ENCODE measurements around the gene HIC2. TPM values are rescaled to one million over a fixed set of nuclear protein-coding genes. Genes with fewer than 3 reads are reported as not detected.
"Not testable (repeated sequence)": the region's sequence is repeated elsewhere in the genome, so short reads cannot be mapped to it uniquely, and the experiment has no call there.

Gene HIC2, protein sequence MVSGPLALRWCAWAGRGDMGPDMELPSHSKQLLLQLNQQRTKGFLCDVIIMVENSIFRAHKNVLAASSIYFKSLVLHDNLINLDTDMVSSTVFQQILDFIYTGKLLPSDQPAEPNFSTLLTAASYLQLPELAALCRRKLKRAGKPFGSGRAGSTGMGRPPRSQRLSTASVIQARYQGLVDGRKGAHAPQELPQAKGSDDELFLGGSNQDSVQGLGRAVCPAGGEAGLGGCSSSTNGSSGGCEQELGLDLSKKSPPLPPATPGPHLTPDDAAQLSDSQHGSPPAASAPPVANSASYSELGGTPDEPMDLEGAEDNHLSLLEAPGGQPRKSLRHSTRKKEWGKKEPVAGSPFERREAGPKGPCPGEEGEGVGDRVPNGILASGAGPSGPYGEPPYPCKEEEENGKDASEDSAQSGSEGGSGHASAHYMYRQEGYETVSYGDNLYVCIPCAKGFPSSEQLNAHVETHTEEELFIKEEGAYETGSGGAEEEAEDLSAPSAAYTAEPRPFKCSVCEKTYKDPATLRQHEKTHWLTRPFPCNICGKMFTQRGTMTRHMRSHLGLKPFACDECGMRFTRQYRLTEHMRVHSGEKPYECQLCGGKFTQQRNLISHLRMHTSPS
- total RNA-seq (2014; rRNA removed; shearing (Covaris generic); ENCODE audit: low replicate concordance), result 0.99 and 1.2 TPM in 2 replicates

DNA sequence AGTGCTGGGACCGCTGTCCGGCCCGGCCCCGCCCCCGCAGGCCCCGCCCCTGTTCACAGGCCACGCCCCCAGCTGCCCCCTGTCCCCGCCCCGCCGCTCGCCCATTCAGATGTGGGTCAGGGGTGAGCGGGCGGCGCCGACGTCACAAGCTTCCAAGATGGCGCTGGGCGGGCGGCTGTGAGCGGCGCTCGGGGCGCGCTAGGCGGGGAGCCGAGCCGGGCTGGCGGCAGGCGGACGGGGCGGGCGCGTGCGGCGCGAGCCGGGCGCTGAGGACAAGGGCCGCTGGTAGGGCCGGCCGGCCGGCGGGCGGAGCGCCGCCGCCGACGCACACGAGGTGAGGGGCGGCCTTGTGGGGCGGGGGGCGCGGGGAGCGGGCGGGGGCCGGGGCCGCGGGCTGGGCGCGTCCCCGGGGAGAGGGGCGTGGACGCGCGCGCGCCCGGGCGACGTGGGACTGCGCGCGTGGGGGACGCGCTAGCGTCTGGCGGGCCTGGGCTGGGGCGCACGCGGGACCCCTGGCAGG is at the start of gene HIC2:
Gene HIC2 (plus strand): TSS at position 145 of the 520 bp plus-strand sequence. CDS start 25,461 bp downstream, outside the sequence.
- not testable (repeated sequence) for DNase-seq, H3K9me3 ChIP-seq, H3K36me3 ChIP-seq, H3K27me3 ChIP-seq
- H3K4me3 ChIP-seq, result peak within 1 kb of the TSS; percentile 34

DNA sequence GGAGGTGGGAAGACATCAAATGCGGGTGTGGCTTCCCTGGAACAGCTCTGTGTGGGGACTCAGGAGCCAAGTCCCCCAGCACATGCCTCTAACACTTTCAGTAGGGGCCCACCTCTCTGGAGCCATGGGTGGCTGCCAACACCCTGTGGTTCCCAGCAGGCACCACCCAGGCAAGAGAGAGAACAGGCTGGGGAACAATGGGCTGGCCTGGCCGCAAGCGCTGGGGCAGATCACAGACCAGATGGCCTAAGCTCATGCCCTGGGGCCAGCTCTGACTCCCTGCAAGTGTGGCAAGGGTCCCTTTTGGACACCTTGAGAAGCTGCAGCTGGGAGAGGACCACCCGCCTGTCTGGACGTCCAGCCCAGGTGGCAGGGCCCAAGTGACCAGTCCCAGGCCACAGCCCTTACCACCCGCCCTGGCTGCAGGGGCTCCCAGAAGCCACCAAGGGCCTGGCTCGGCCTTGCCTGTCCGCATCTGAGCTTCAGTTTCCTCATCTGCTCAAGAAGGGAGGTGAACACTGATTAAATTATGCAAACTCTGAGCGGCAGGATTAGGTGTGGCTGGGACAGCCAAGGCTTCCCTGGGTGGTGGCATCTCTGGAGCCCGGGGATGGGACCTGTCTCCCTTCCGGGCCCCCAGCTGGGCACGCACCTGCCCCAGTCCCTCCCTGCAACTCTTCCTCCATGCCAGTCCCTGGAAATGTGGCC is 48.4 kb upstream of the HIC2 start:
- DNase-seq, H3K4me3 ChIP-seq, H3K27me3 ChIP-seq, H3K9me3 ChIP-seq, H3K36me3 ChIP-seq: not testable (repeated sequence)

DNA sequence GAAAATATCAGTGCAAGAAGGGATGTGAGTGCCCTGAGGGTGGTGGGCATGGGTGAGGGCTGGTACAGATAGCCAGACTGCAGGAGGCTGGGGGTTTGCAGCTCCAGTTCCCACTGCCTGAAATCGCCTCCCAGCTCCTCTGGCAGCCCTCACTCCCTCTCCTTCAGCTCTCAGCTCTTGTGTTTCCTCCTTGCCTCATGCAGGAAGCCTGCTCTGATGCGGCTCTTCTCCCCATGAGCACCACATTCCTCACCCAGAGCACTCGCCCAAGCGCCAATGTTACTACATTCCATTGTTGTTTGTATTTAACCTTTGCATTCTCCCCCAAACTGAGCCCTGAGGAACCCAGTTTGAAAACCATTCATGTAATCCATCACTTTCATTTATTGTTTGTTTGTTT is 41.3 kb upstream of the HIC2 start:
- not testable (repeated sequence) for H3K36me3 ChIP-seq, H3K9me3 ChIP-seq

DNA sequence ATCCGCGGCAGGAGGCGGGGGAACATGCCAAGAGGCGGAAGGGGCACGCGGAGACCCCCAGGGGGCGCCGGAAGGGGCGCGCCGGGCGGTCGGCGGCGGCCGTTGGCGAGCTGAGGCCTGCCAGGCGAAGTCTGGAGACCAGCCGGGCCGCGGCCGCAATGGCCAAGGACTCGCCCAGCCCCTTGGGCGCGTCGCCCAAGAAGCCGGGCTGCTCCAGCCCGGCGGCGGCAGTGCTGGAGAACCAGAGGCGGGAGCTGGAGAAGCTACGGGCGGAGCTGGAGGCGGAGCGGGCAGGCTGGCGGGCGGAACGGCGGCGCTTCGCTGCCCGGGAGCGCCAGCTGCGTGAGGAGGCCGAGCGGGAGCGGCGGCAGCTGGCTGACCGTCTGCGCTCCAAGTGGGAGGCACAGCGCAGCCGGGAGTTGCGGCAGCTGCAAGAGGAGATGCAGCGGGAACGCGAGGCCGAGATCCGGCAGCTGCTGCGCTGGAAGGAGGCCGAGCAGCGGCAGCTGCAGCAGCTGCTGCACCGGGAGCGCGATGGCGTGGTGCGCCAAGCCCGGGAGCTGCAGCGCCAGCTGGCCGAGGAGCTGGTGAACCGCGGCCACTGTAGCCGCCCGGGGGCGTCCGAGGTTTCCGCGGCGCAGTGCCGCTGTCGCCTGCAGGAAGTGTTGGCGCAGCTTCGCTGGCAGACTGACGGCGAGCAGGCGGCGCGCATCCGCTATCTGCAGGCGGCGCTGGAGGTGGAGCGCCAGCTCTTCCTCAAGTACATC is 33.3 kb upstream of the HIC2 start, which contains the start of gene RIMBP3B:
Gene RIMBP3B (plus strand): TSS at position 51 of the 767 bp plus-strand sequence. CDS start 108 bp downstream, at position 159.
- not testable (repeated sequence) for H3K9me3 ChIP-seq, H3K36me3 ChIP-seq, DNase-seq

More for the DNA sequence above, 41.3 kb upstream of the HIC2 start:
- DNase-seq, H3K4me3 ChIP-seq, H3K27me3 ChIP-seq: not testable (repeated sequence)

DNA sequence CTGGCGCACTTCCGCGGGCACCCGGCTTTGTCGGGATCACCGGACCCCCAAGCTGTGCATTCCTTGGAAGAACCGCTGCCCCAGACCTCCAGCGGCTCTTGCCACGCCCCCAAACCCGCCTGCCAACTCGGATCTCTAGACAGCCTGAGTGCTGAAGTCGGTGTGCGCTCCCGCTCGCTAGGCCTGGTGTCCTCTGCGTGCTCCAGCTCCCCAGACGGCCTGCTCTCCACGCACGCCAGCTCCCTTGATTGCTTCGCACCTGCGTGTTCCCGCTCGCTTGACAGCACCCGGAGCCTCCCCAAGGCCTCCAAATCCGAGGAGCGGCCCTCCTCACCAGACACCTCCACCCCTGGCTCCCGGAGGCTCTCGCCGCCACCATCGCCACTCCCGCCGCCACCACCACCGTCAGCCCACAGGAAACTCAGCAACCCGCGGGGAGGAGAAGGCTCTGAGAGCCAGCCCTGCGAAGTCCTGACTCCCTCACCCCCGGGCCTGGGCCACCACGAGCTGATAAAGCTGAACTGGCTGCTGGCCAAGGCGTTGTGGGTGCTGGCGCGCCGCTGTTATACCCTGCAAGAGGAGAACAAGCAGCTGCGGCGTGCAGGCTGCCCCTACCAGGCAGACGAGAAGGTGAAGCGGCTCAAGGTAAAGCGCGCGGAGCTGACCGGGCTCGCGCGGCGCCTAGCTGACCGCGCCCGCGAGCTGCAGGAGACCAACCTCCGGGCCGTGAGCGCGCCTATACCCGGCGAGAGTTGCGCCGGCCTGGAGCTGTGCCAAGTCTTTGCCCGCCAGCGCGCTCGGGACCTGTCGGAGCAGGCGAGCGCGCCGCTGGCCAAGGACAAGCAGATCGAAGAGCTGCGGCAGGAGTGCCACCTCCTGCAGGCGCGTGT is 32.5 kb upstream of the HIC2 start:
- not testable (repeated sequence) for H3K36me3 ChIP-seq, H3K9me3 ChIP-seq, DNase-seq, H3K27me3 ChIP-seq, H3K4me3 ChIP-seq

More for the DNA sequence above, 33.3 kb upstream of the HIC2 start, which contains the start of gene RIMBP3B:
- H3K4me3 ChIP-seq, H3K27me3 ChIP-seq: not testable (repeated sequence)

DNA sequence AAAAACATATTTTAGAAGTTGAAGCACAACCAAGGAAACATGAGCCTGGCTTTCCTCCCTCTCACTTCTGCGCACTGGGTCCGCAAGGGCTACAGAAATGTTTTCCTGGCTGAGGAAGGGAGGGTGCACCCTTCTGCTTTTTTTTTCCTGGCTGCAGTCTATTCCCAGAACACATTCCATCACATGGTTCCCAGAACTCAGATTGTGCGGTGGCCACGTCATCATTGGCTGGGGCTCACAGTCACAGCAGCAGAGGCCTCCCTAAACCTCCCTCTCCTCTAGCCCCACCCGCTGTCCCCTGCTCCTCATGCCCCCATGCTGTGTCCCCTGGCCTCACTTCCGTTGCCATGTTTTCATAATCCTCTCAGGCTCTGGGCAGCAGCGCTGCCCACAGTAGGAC is 27.7 kb upstream of the HIC2 start:
- not testable (repeated sequence) for H3K27me3 ChIP-seq, DNase-seq, H3K9me3 ChIP-seq, H3K4me3 ChIP-seq, H3K36me3 ChIP-seq

DNA sequence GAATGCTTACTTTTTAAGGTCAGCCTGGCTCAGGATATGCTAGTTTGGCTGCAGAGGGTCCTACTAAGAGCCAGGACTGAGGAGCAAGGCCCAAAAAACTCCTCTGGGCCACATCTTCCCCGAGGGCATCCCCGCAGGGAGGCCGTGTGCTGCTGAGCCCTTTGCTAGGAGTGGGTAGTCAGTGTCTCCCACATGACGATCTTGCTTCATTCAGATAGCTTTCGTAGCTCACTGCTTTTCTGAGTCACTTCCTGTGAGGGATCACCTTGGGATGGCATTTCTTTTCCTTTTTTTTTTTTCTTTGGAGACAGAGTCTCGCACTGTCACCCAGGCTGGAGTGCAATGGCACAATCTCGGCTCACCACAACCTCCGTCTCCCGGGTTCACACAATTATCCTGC is 27.2 kb upstream of the HIC2 start:
- not testable (repeated sequence) for H3K36me3 ChIP-seq, H3K27me3 ChIP-seq, DNase-seq, H3K4me3 ChIP-seq, H3K9me3 ChIP-seq

DNA sequence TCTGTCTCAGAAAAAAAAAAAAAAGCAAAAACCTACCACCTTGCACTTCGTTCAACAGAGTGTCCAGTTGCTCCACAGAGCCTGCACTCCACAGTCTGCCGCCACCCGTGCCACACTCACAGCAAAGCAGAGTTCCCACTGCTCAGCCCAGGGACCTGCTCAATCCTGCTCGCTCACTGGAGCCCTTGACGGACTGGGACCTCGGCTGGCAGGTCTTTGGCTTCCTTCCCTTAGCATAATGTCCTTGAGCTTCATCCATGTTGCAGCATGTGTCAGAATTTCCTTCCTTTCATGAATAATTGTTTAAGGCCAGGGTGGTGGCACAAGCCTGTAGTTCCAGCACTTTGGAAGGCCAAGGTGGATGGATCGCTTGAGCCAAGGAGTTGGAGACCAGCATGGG is 22.6 kb upstream of the HIC2 start:
- H3K36me3 ChIP-seq, H3K4me3 ChIP-seq, H3K27me3 ChIP-seq, DNase-seq, H3K9me3 ChIP-seq: not testable (repeated sequence)

DNA sequence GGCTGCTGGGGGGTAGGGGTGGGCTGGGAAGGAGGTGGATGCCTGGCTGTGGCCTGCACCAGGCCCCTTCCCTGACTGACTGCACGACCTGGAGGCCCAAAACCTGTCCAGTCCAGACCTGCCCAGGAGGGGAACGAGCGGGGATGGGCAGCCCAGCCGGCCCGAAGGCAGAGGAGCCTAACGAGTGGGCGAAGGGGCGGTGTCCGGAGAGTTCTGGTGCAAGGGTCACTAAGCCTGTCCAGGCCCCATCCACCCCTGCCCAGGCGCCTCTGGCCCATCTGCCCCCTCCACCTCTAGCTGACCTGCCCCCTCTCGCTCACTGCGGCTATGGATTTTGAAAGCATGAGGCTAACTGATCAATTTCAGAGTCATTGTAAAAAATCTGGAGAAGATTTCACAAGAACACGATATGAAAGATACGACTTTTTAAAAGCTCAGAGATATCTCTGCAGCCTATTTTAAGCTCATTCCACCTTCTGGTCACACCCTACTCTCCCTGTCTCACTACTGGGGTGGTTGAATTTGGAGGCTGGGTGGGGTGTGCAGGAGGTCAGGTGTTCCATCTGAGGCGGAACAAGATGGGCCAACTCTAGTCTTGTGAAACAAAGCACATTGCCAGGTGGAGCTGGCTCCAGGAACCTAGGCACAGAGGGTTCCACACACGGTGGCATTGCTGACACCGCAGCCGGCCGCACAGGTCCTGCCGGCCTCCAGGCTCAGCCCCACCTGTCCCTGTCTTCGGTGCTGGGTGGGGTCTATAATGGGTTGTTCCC is 15.8 kb upstream of the HIC2 start:
- not testable (repeated sequence) for H3K36me3 ChIP-seq

DNA sequence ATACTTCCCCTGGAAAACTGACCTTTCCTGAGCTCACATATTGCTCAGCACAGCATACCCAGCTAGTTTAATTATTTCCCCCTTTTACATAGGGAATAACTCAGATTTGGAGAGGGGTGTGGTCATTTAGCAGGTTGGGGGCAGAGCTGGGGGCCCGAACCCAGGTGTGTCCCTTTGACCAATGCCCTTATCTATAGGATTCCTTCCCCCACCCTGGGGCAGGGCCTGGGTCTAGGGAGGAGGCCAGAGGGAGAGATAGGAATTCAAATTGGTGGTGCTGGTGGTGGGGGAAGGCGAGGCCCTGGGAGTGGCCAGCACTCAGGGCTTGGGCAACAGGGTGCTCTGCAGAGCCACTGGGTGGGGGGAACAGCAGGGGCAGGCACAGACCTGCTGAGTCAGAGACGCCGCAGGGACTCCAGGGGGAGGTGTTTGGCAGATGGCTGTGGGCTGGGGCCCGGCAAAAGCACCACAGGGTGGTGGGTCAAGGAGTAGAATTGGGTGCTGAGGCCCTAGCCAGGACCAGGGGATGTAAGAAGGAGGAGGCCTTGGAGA is 14.3 kb upstream of the HIC2 start:
- DNase-seq, H3K36me3 ChIP-seq, H3K27me3 ChIP-seq, H3K9me3 ChIP-seq, H3K4me3 ChIP-seq: not testable (repeated sequence)

More for the DNA sequence above, 15.8 kb upstream of the HIC2 start:
- not testable (repeated sequence) for H3K4me3 ChIP-seq, H3K27me3 ChIP-seq, H3K9me3 ChIP-seq, DNase-seq

DNA sequence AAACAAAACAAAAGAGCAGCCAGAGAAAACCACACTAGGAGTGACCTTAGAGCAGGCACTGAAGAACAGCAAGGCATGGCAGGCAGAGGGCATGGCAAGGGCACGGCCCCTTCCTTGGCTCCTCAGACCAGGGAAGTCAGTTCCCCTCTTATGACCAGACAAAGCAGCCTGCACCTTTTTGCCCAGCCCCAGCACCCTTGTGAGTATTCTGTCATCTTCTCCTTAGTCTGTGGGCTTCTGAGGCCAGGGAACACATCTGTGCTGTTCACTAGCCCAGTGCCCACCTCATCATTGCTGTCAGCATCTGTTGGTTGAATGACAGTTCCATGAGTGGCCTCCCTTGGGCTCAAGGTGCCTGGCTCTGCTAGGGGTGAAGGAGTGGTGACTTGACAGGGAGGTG is 10.0 kb upstream of the HIC2 start:
- not testable (repeated sequence) for H3K36me3 ChIP-seq, H3K9me3 ChIP-seq, H3K27me3 ChIP-seq, DNase-seq, H3K4me3 ChIP-seq

DNA sequence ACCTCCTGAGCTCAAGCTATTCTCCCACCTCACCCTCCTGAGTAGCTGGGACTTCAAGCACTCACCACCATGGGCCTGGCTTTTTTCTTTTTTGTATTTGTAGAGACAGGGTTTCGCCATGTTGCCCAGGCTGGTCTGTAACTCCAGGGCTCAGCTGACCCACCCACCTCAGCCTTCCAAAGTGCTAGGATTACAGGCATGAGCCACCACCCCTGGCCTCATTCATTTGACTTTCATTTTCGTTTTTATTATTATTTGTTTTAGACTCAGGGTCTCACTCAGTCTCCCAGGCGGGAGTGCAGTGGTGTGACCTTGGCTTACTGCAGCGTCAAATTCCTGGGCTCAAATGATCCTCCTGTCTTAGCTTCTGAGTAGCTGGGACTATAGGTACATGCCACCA is 9.4 kb upstream of the HIC2 start:
- H3K4me3 ChIP-seq, H3K9me3 ChIP-seq, H3K27me3 ChIP-seq, H3K36me3 ChIP-seq, DNase-seq: not testable (repeated sequence)

DNA sequence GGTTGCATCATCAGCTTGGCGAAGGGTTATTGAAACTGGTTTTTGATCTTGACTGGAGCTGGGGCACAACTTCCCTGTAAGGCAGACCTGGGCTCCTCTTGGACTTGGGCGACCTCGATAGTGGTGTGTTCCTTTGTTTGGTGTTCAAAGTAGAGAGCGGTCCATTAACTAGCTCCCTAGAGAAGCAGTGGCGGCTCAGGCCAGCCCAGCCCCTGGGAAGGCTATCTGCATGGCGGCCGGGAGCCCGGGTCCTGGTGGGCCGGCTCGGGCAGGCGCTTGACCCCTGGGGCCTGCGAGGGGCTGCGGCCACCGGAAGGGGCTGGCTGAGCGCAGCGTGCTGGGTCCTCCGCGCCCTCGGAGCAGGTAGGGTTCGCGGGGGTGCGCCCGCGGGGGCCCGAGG is 796 bp upstream of the HIC2 start:
- not testable (repeated sequence) for H3K36me3 ChIP-seq, DNase-seq, H3K4me3 ChIP-seq, H3K27me3 ChIP-seq, H3K9me3 ChIP-seq

DNA sequence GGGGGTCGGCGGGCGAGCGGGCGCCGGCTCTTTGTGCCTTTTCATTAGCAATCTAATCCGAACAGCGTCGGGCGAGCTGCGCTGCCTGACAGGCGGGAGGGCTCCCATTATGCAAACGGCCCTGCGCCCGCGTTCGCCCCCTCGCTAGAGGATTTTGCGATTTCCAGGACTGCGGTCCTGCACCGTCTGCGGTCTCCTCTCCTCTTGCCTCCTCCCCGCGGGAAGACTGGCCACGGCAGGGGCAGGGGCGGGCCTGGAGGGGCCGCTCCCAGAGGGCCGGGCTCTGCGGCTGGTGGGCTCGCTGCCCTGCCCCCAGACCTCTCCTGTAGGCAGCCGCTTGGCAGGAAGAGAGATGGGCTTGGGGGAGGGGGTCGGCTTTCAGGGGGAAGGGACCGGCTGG is 682 bp downstream of the HIC2 start:
- DNase-seq, result peak; percentile 9
- not testable (repeated sequence) for H3K36me3 ChIP-seq, H3K9me3 ChIP-seq, H3K27me3 ChIP-seq
- peak overlapping the region; percentile 34 for H3K4me3 ChIP-seq

All from MG63 (cell line).